HG02642 (cell line): ENCODE results near the gene LGALSL.
A peak's percentile ranks its signal among the peaks of the same experiment; 100 is the strongest.
"Not testable (repeated sequence)": the region's sequence is repeated elsewhere in the genome, so short reads cannot be mapped to it uniquely, and the experiment has no call there.

ENCODE experiments used
- ATAC-seq: cut with Tn5 transposase; IDR thresholded peaks from one replicate; pipeline ENCODE4 v1.9.1; 2021; ENCODE audit warnings: mild to moderate bottlenecking; ENCODE audit not compliant: unreplicated experiment, poor library complexity

The LGALSL gene

DNA sequence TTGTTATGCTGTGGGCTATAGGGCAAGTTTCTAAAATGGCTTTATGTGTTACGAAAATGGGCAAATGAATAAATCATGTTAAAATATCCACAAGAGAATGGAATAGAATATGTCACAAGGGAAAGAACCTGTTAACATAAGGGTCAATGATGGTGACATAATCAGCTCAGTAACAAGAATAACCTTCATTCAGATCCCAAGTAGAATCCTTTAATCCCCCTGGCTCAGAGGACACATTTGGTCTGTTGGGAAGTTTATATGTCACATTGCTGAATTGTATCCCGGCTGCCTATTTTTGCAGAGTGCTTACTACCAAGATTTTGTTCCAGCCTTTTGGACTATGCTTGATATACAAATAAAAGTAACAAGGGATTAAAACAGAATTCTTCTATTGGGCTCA, 13.1 kb upstream of the LGALSL start:
- ATAC-seq, result no peak

DNA sequence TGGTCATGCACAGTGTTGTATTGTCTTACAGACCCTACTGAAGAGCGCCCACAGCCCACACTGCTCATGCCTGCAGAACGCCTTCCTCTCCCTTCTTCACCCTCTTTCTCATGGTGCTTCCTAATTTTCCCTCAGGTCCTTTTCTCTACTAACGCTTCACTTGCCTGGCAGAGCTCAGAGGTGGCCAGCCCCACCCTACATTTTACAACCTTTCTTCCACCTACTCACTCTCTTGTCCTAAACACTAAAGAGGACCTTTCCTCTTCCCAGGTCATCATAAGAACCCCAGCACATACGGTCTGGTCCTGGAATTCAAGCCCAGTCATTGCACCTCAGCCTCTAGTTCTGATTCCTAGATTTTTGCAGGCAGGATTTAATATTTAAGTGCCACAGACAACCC, 11.7 kb upstream of the LGALSL start:
- no peak for ATAC-seq

DNA sequence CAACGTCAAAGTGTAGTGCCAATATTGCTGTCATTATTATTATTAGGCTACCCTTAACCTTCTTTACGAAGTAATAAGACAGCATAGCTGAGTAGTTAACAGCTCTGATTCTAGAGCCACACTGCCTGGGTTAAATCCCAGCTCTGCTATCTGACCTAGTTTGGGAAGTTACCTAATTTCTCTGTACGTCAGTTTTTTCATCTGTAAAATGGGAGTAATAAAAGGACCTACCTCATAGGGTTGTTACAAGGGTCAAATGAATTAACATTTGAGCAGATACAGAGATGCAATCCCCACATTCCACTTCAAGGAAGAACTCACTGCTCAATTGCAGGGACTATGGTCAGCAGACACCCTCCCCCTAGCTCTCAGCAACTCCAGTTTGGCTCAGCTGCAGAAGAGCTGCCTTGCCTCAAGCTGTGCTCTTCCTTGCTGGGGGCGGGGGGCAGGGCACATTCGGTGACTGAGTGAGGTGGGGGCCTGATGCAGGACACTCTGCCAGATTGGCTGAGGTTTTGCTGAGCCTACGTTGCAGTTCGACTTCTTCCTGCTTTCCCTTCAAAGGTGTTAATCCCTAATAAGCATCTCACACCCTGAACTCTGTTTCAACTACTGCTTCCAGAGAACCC, 11.0 kb upstream of the LGALSL start:
- ATAC-seq, result no peak

DNA sequence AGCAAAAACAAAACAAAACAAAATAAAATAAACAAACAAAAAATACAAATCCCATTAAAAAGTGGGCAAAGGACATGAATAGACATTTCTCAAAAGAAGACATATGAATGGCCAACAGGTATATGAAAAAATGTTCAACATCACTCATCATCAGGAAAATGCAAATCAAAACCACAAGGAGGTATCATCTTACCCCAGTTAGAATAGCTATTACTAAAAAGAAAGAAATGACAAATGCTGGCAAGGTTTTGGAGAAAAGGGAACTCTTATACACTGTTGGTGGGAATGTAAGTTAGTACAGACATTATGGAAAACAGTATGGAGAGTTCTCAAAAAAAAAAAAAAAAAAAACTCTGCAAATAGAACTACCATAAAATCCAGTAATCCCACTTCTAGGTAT, 8.0 kb upstream of the LGALSL start:
- ATAC-seq, result not testable (repeated sequence)

DNA sequence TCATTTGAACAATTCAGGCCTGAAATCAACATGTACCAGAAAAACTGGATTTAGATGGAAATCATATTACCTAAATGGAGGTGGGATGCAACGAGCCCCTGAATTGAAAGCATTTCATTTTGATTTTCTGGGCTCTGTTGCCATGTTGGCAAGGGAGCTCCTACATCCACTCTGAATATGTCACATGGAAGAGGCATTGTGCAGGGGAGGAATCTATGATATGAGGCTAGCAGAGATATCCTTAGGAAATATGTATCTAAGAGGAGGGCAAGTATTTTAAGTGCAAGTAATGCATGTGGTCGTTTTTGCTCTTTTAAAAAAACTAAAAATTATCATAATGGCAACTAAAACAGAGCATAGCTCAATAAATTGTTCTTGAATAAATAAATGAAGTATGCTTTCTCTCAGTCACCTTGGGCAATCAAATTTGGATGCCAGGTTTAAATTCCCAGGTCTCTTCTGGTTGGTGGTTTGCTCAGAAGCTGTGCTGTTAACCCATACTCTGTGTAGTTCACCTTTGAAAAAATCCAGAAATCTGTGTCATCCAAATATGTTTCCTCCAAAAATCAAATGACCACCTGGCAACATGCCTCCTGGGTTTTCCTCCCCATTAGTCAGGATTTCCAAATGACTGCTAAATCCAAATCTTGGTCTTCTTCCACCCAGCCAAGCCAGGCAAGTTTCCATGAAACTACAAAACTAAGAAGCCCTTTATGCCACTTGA, 6.5 kb upstream of the LGALSL start:
- no peak for ATAC-seq

DNA sequence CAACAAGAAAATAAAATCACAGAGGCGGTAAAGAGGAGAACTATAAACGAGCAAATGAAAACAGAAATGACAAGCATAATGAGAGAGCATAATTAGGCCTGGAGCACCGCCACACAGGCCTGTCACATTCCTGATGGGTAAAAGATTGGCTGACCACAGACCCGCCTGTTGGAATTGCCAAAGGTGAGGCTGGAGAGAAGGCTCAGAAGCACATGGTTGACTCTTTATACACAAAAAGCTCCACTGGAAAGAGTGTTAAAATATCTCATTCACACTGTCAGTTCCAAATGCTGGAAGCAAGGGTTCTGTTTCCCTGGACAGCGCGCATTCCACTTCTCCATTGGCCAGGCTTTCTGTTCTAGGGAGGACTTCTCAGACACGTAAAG, 5.9 kb upstream of the LGALSL start:
- no peak for ATAC-seq

DNA sequence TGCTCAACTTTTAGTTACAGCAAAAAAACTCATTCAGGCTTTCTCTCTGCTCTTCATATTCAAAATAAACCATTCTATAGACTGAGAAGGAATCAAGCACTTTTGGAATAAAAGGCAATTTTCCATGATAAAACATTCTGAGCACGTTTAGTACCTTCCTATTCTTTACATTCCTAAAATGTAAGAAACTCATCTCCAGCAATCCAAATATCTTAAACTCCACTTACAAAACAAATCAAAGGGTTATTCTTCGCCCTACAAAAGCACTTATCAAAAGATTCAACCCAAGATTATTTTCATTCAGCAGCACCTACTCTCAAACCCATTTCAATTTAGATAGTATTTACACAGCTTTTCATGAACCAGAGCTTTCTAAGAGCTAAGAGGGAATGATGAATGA, 2.9 kb upstream of the LGALSL start:
- ATAC-seq, result no peak

DNA sequence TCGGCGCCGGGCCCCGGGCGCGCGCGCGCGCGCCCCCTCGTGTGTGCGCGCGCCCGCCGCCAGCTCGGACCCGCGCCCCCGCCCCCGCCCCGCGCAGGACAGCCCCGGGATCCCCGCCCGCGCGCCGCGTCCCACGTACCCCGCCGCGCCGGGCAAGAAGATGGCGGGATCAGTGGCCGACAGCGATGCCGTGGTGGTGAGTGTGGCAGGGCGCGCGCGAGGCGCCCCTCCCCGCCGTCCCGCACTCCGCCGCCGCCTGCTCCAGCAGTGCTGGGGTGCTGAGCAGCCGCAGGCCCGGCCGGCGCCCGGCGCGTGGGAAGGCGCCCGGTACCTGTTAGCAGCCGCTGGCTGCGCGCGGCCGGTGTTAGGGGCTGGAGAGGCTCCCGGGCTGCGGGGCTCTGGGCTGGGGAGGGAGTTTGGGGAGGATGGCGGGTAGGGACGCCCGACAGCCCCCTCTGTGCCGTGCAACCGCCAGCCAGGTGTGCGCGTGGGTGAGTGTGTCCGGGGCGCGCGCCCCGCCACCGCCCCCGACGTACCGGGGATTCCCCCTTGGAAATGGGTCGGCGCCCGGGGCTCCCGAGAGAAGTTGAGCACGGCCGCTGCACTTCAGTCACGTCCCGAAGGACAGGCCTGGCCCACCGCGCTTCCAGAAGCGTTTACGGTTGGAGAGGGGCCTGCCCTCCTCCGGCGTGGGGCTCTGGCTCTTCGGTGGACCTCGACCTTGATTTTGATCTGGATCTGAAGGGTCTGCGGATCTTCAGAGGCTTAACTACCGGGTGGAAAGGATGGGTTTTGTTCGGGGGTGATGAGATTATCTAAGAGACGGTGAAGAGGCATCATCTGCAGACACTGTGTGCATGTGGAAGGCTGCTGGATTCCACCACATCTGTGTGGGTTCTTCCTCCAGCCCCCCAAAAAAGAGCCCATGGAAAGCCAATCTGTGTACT, 697 bp downstream of the LGALSL start:
- peak; percentile 57 for ATAC-seq

DNA sequence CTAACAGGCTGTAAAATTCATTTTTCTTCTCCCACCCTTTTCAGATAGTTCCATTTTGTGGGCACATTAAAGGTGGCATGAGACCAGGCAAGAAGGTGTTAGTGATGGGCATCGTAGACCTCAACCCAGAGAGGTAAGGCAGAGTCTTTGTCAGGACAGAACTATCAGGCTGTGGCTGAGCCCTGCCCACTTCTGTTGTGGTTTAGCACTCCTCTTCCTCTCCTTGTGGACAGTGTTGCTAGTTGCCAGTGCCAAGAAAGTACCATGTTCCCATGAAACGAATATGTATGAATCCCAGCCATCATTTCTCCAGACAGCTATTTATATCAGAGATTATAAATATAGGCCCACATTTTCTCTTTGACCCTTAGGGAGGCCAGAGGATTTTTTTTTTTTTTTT, 1.6 kb downstream of the LGALSL start:
- no peak for ATAC-seq

DNA sequence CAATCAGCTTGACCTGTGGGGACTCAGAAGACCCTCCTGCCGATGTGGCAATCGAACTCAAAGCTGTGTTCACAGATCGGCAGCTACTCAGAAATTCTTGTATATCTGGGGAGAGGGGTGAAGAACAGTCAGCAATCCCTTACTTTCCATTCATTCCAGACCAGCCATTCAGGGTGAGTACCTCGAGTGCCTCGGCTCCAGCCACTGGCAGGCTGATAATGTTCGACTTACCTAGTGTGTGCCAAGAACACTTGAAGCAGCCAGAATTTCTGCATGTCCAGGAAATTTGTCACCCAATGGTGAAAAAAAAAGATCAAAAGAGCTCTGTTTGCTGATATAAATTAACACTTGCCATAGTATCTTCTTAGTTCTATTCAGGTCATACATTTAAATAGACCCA, 2.3 kb downstream of the LGALSL start:
- no peak for ATAC-seq

DNA sequence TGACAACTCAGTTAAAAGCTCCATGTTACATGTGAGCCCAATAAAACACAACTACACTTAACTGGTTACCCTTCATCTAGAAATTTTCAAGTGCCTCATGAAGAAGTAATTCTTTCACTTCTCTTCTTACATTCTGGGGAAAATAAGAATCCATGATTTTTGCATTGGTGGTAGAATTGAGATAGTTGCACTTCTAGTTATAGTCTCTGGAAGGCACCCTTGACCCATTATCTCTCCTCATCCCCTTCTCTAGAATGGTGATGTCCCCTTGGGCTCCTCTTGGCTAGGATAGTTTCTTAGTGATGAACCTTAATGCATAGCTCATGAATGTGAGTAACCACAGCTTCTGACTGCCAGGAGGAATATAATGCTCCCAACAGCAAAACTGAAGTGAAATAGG, 3.6 kb downstream of the LGALSL start:
- ATAC-seq, result no peak

DNA sequence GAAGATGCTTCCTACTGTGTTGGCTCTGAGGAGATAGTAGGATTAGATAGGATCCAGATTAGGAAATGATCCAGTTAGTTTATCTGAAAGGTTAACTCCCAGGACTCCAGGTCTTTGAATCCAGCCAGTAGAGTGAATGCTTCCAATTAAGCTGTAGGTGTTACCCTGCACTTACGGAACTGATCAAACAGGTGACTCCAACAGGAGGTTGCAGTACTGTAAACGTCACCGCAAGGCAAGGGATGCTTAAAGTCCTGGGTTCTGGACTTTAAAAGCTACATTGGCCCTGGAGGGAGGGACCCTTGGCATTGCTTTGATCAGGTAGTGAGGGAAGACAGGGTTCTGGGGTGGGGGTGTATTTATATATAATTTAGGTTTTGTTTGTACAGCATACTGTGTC, 5.6 kb downstream of the LGALSL start:
- no peak for ATAC-seq

DNA sequence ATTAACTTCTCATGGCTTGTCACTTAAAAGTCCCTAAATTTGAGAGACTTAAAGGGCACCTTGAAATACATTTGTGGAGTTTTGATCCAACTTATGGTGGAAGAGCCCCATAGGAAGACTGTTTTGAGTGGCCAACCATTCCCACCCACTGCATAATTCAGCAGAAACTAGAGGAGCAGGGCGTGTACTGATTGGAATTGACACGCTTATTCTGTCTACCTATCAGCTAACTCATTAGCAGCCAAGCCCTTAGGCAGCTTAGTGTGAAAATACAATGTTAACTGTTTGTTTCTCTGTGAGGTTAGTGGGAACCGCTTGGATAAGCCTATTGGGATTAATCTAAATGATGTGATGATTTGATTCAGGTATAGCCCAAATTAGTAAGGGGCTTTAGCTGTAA, 6.4 kb downstream of the LGALSL start:
- no peak for ATAC-seq

DNA sequence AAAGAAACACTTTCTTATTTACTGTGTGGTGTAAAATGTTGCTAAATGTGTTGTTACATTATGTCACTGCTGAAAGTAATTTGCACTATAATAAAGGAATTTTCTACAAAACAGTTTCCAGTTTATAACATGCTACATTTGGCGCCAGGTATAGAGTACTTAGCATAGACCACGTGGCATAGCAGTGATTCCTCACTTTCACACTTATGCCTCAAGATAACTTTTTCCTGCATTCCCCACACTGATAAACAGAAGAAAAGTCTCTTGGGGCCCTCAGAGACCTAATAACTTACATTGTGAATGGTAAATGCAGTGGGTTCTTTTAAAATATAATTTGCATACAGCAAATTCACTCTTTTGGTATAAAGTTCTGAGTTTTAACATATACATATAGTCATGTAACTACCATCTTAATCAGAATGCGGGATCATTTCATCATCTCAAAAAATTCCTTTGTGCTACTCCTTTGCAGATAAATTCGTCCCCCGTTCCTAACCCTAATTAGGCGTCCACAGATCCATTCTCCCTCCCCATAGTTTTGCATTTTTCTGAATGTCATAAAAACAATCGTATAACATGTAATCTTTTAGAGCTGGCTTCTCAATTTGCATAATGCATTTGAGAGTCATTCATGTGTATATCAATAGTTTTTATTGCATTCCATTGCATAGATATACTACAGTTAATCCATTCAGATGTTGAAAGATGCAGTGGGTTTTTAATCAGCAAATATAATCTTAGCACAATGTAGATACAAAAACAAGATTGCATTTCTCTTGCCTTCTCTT, 7.5 kb downstream of the LGALSL start:
- no peak for ATAC-seq

DNA sequence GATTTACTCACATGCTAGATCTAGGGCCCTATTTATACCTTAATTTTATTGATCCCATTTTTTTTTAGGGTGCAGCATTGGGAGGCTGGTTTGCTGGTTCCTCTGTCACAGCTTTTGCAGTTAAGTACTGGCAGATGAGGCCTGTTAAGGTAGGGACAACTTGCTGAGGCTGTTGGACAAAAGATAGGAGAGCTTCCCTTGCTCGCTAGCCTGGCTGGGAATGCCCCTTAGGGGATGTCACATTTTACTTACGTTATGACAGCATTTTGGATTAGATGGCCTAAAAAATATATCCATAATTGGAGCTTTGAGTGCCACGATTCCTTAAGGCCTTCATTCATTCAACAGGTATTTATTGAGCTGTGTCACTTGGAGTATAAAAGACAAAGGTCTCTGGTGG, 8.2 kb downstream of the LGALSL start:
- no peak for ATAC-seq

DNA sequence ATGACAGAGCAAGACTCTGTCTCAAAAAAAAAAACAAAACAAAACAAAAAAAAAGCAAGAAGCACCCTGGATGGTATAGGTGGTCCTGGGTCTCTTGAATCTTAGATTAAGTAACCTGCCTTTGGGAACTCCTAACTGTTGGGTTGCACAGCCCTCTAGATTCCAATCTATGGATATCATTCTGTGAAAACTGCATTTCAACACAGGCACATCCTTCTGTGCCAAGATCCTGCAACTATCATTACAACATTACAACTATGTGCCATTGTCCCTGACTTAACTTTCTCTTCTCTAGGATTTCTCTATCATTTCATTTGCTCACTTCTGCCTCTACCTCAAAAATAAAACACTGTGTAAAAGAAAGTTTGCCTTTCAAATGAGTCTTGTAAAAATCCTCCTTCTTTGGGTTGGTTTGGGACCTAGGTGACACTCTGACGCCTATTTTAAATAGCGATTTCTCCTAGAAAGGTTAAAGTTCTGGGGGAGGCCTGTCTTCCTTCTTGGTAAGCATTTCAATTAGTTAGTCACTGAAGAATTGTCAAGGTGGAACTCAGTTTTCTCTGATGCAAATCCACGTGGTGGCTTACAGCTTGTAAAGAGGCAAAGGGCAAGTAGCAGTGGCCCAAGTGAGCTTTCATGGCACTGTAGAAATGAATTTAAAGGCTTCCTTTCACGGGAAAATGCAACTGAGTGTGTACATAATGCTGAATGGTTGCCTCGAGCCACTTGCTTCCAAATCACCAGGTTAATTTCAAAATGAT, 9.2 kb downstream of the LGALSL start:
- no peak for ATAC-seq

DNA sequence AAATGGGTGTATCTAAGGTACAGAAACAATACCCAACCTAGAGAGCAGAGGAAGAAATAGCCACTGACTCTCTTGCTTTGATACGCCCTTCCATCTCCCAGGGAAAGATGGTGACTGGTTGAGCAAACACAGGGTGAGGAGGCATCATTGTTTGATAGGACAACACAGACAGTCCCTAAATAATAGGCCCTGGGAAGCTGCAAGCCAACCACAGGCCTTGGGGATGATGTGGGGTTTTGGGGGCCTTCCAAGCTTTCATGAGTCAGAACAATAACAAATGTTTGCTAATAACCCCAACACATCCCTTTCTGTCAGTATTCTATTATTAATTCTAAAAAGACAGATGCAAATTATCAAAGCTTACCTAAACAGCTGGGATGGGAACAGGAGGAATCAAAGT, 9.8 kb downstream of the LGALSL start:
- ATAC-seq, result no peak

DNA sequence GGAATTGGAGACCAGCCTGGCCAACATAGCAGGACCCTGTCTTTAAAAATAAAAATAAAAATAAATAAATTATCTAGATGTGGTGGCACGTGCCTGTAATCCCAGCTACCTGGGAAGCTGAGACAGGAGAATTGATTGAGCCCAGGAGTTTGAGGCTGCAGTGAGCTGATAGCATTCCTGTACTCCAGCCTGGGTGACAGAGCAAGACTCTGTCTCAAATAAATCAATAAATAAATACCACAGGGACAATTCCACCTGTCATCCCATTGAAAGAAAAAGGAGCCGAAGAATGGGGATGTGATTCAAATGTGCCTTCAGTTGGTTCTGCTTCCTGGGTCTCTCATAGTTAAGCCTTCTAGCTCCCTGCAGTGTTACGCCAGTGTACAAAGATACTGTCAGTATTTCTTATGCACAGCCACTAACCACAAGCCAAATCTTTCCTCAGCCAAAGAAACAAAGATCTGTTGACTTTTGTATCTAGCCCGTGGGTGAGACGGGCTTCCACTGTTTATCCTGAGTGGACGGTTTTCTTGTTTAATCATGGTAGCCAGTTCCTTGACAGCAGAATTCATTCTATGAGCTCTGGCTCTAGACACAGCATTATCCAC, 12.6 kb downstream of the LGALSL start:
- no peak for ATAC-seq

DNA sequence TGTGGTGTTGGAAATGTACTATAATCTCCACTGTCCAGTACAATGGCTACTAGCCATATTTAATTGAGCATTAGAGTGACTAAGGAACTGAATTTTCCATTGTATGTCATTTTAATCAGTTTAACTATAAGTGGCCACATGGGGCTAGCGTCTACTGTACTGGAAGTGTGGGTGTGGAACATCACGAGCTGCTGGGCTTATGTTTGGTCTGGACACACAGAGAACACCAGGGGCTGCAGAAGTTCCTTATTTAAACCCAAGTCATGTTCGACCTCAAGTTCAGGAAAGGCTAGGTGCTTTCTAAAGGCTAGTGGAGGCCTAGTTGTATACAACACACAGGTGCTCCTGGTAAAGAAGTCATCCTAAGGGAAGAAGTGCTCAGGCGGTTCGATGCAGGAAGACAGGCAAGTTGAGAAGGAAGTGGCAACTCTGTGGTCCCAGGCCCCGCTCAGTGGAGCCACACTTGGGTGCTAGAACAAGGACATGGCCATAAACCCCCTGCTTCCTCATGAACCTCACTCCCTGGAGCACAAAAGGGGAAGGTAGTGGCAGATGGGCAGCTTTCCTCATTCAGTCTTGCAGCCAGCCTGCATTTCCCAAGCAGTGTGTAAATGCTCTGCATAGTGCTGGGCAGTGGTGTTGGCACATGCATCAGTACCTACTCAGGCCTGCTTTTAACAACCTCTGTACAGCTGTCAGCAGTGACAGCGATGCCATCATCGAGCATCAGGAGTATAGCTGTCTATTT, 13.3 kb downstream of the LGALSL start:
- ATAC-seq, result no peak
